BLaER1 (cell line): ENCODE measurements around the gene KCNN1.
A peak's percentile ranks its signal among the peaks of the same experiment; 100 is the strongest.
"Not testable (repeated sequence)": the region's sequence is repeated elsewhere in the genome, so short reads cannot be mapped to it uniquely, and the experiment has no call there.

Experiments
- H3K27ac ChIP-seq: shearing (Covaris generic); formaldehyde crosslinking; 2 replicates; pipeline ENCODE4 v1.8.1; 2022
- H3K27me3 ChIP-seq: shearing (Covaris generic); formaldehyde crosslinking; 2 replicates; pipeline ENCODE4 v1.8.1; 2022
- H3K36me3 ChIP-seq: shearing (Covaris generic); formaldehyde crosslinking; 2 replicates; pipeline ENCODE4 v1.8.1; 2022
- H3K4me1 ChIP-seq: shearing (Covaris generic); formaldehyde crosslinking; 2 replicates; pipeline ENCODE4 v1.8.1; 2022
- H3K4me2 ChIP-seq: shearing (Covaris generic); formaldehyde crosslinking; 2 replicates; pipeline ENCODE4 v1.8.1; 2022
- H3K4me3 ChIP-seq: shearing (Covaris generic); formaldehyde crosslinking; 2 replicates; pipeline ENCODE4 v1.8.1; 2022
- H3K9ac ChIP-seq: shearing (Covaris generic); formaldehyde crosslinking; 2 replicates; pipeline ENCODE4 v1.8.1; 2022
- H3K9me3 ChIP-seq: shearing (Covaris generic); formaldehyde crosslinking; 2 replicates; pipeline ENCODE4 v1.8.1; 2022
- H4K20me1 ChIP-seq: shearing (Covaris generic); formaldehyde crosslinking; 2 replicates; pipeline ENCODE4 v1.8.1; 2022
- Cebpa-rat ChIP-seq: shearing (Covaris generic); IDR thresholded peaks from 2 replicates; pipeline ENCODE4 v1.8.1; 2022

The KCNN1 gene

DNA sequence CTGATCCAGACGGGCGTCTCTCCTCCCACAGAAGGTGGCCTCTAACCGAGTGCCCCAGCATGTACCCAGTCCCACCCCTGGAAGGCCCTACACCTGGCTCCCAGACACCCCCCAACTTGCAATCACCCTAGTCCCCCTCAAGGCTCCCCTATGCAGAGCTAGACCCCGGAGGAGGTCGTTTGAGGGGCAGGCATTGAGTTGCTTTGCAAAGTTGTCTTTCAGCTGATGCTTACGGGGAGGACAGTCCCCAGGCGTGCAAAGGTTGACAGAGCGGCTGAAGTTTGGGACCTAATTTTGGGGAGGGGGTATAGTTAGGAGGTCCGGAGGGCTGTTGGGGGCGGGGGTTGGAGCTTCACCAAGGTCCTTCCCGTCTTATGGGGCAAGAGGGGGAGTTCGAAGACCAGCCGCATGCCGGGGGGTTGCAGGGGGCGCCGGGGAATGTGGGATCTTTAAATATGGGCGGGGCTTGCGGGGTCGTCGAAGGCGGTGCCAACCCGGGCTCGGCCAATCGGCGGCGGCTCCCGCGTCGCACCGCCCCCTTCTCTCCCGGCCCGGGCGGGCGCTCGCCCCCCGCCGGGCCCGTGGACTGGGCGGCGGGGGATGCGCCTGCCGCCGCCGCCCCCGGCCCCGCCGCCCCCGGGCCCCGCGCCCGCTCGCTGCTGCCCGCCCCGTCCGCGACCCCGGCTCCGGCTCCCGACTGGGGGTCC, at the start of gene KCNN1:
TSS of gene KCNN1 (plus strand) at position 558 of the 707 bp plus-strand sequence. CDS start 6,782 bp downstream, outside the sequence.
- H3K4me1 ChIP-seq: peaks cover 50% of the 10 kb centered on the region

GRCh38 chr19:17918151-17918550, 48.8 kb upstream of the KCNN1 start:
- not testable (repeated sequence) for H3K4me2 ChIP-seq, H3K4me3 ChIP-seq, H3K9ac ChIP-seq, H3K27ac ChIP-seq, H3K36me3 ChIP-seq, H4K20me1 ChIP-seq, H3K27me3 ChIP-seq, H3K4me1 ChIP-seq
- peaks cover 37% of the 10 kb centered on the region for H3K9me3 ChIP-seq

More for the DNA sequence above, at the start of gene KCNN1:
- no peak within 1 kb of the TSS for H3K9ac ChIP-seq
- H3K27me3 ChIP-seq: peaks cover 42% of the 10 kb centered on the region
- peak within 1 kb of the TSS; percentile 85 for H3K4me2 ChIP-seq
- H3K9me3 ChIP-seq: no peaks in the 10 kb centered on the region
- no peak for TF ChIP-seq Cebpa-rat
- peak within 1 kb of the TSS; percentile 59 for H3K4me3 ChIP-seq
- peak within 1 kb of the TSS; percentile 49; the same call in 1 of the 2 replicates for H3K27ac ChIP-seq
- no peaks in the 10 kb centered on the region for H3K36me3 ChIP-seq
- H4K20me1 ChIP-seq: no peaks in the 10 kb centered on the region

DNA sequence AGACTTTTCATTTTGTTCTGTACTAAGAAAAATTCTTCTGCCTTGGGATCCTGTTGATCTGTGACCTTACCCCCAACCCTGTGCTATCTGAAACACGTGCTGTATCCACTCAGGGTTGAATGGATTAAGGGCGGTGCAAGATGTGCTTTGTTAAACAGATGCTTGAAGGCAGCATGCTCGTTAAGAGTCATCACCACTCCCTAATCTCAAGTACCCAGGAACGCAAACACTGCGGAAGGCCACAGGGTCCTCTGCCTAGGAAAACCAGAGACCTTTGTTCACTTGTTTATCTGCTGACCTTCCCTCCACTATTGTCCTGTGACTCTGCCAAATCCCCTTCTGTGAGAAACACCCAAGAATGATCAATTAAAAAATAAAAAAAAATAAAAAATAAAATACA, 47.8 kb upstream of the KCNN1 start:
- H3K36me3 ChIP-seq, H3K4me3 ChIP-seq, H4K20me1 ChIP-seq, H3K9ac ChIP-seq, H3K4me2 ChIP-seq, H3K27ac ChIP-seq, H3K27me3 ChIP-seq, H3K4me1 ChIP-seq: not testable (repeated sequence)
- H3K9me3 ChIP-seq: peaks cover 27% of the 10 kb centered on the region

GRCh38 chr19:17920527-17920926, 46.4 kb upstream of the KCNN1 start:
- no peaks in the 10 kb centered on the region for H3K36me3 ChIP-seq
- H3K9ac ChIP-seq: no peak overlapping the region
- H3K4me1 ChIP-seq: no peaks in the 10 kb centered on the region
- no peak overlapping the region for H3K4me2 ChIP-seq
- H3K4me3 ChIP-seq: no peak overlapping the region
- H3K27me3 ChIP-seq: no peaks in the 10 kb centered on the region
- H3K27ac ChIP-seq: no peak overlapping the region
- H3K9me3 ChIP-seq: peaks cover 22% of the 10 kb centered on the region
- H4K20me1 ChIP-seq: no peaks in the 10 kb centered on the region
- no peak for TF ChIP-seq Cebpa-rat

- Histone ChIP-seq H4K20me1 (no peaks in the 10 kb centered on the region), H3K36me3 (no peaks in the 10 kb centered on the region), H3K4me1 (no peaks in the 10 kb centered on the region), H3K27ac (no peak overlapping the region), H3K9ac (no peak overlapping the region), H3K4me2 (no peak overlapping the region), H3K4me3 (no peak overlapping the region), H3K9me3 (peaks cover 16% of the 10 kb centered on the region), H3K27me3 (no peaks in the 10 kb centered on the region)
- no peak for TF ChIP-seq Cebpa-rat
Measured at GRCh38 chr19:17922138-17922537, 44.8 kb upstream of the KCNN1 start.

DNA sequence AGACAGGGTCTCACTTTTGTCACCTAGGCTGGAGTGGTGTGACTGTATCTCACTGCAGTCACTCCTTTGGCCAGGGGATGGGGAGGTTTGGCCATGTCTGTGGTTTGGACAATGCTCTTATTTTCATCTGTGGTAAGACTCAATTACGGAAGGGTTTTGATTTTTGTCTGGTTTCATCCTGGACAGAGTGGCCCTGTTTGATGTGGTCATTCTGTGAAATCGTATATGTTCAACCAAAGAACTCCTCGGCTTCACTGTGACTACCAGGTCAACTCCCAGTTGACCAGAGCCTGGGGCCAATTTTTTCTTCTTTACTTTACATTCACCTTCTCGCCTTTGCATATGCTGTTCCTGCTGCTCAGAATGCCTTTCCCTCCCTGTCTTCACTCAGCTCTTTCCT, 40.9 kb upstream of the KCNN1 start:
- H3K27ac ChIP-seq: no peak overlapping the region
- H3K4me2 ChIP-seq: no peak overlapping the region
- no peaks in the 10 kb centered on the region for H4K20me1 ChIP-seq
- H3K4me3 ChIP-seq: no peak overlapping the region
- no peaks in the 10 kb centered on the region for H3K36me3 ChIP-seq
- H3K4me1 ChIP-seq: no peaks in the 10 kb centered on the region
- H3K9ac ChIP-seq: no peak overlapping the region
- no peak for TF ChIP-seq Cebpa-rat
- H3K27me3 ChIP-seq: no peaks in the 10 kb centered on the region
- no peaks in the 10 kb centered on the region for H3K9me3 ChIP-seq

GRCh38 chr19:17929056-17929455, 37.9 kb upstream of the KCNN1 start:
- Histone ChIP-seq H3K9ac (no peak overlapping the region), H4K20me1 (no peaks in the 10 kb centered on the region), H3K9me3 (no peaks in the 10 kb centered on the region), H3K4me2 (no peak overlapping the region), H3K4me3 (no peak overlapping the region), H3K4me1 (peaks cover 17% of the 10 kb centered on the region), H3K27me3 (no peaks in the 10 kb centered on the region), H3K27ac (no peak overlapping the region), H3K36me3 (no peaks in the 10 kb centered on the region)
- TF ChIP-seq Cebpa-rat: no peak

- H3K9me3 ChIP-seq: no peaks in the 10 kb centered on the region
- peaks cover 15% of the 10 kb centered on the region for H3K36me3 ChIP-seq
- TF ChIP-seq Cebpa-rat: no peak
- H3K4me1 ChIP-seq: peaks cover 22% of the 10 kb centered on the region
- H3K27me3 ChIP-seq: no peaks in the 10 kb centered on the region
- peak overlapping the region; percentile 96 for H3K4me2 ChIP-seq
- peak overlapping the region; percentile 91 for H3K9ac ChIP-seq
- peak overlapping the region; percentile 98 for H3K27ac ChIP-seq
- no peaks in the 10 kb centered on the region for H4K20me1 ChIP-seq
- peak overlapping the region; percentile 85 for H3K4me3 ChIP-seq
Measured at GRCh38 chr19:17931532-17932191, 35.2 kb upstream of the KCNN1 start.

- TF ChIP-seq Cebpa-rat: no peak
Measured at GRCh38 chr19:17932485-17933338, 34.2 kb upstream of the KCNN1 start, which contains the start of gene CCDC124. CCDC124 (plus strand) TSS chr19:17933015; CDS start chr19:17936421, 3,406 bp downstream.

More at GRCh38 chr19:17932485-17933338, 34.2 kb upstream of the KCNN1 start, which contains the start of gene CCDC124:
- H4K20me1 ChIP-seq: peaks cover 2% of the 10 kb centered on the region; the same call in 1 of the 2 replicates
- peak within 1 kb of the TSS; percentile 85 for H3K4me3 ChIP-seq
- H3K27me3 ChIP-seq: no peaks in the 10 kb centered on the region
- no peaks in the 10 kb centered on the region for H3K9me3 ChIP-seq
- H3K9ac ChIP-seq: peak within 1 kb of the TSS; percentile 91
- H3K4me1 ChIP-seq: peaks cover 22% of the 10 kb centered on the region
- peak within 1 kb of the TSS; percentile 96 for H3K4me2 ChIP-seq
- H3K36me3 ChIP-seq: peaks cover 25% of the 10 kb centered on the region
- H3K27ac ChIP-seq: peak within 1 kb of the TSS; percentile 98
